Esophagus squamous epithelium (tissue), 5 donors: ENCODE results near the gene ELOVL3. TPM values are rescaled to one million over a fixed set of nuclear protein-coding genes. Genes with fewer than 3 reads are reported as not detected.
"Not testable (repeated sequence)": the region's sequence is repeated elsewhere in the genome, so short reads cannot be mapped to it uniquely, and the experiment has no call there.

Experiments used
- DNase-seq: peaks from one replicate; lab custom pipeline; 2025; lab: John Stamatoyannopoulos, UW
- H3K27ac ChIP-seq, 4 donors: fragments of 200-600 bp; sonication (generic); one replicate each; pipeline ENCODE4 v1.5.1; 2016 to 2019; ENCODE audit warnings: mild to moderate bottlenecking in 1 of 4
- H3K27me3 ChIP-seq, 4 donors: fragments of 200-600 bp; sonication (generic); 1 replicate in 3 of 4; 2 replicates in 1 of 4; pipeline versions ENCODE4 v1.5.1 to v1.6.0; 2017 to 2021; ENCODE audit warnings: antibody characterized with exemption in 1 of 4
- H3K36me3 ChIP-seq, 3 donors: fragments of 200-600 bp; sonication (generic); one replicate each; pipeline ENCODE4 v1.5.1; 2016 to 2019
- H3K4me1 ChIP-seq, 3 donors: fragments of 200-600 bp; sonication (generic); one replicate each; pipeline ENCODE4 v1.5.1; 2017 to 2019
- H3K4me3 ChIP-seq, 4 donors: fragments of 200-600 bp; sonication (generic); 1 replicate in 3 of 4; 2 replicates in 1 of 4; pipeline ENCODE4 v1.5.1; 2016 to 2019; ENCODE audit warnings: mild to moderate bottlenecking in 2 of 4, moderate library complexity in 1 of 4
- H3K9me3 ChIP-seq, 3 donors: fragments of 200-600 bp; sonication (generic); one replicate each; pipeline ENCODE4 v1.5.1; 2016 to 2019
- CTCF ChIP-seq, 6 experiments: fragments of 450-650 bp in 4 of 6; fragments of 200-600 bp in 2 of 6; sonication (generic) in 2 of 6; IDR thresholded peaks; one replicate each; pipeline ENCODE4 v1.5.1; 2016 to 2019; ENCODE audit warnings: antibody characterized with exemption in 6 of 6, mild to moderate bottlenecking in 4 of 6, moderate library complexity in 4 of 6
- POLR2A ChIP-seq, 4 donors: fragments of 450-650 bp; IDR thresholded peaks; one replicate each; pipeline ENCODE4 v1.6.1; 2017; ENCODE audit warnings: antibody characterized with exemption in 4 of 4, mild to moderate bottlenecking in 4 of 4, moderate library complexity in 3 of 4
- WGBS, 2 donors: methylation state at CpG; one replicate each; pipeline ENCODE4 v1.1.5; 2018; 5-methylcytosine and 5-hydroxymethylcytosine counted together
- intact Hi-C: fragments of 100-400 bp; cut with DNase I; formaldehyde crosslinking; loops from one replicate; pipeline ENCODE4 v1.15.0; 2022
- total RNA-seq, 4 donors: library from RNA; depleted of rRNA; stranded (reverse); fragments of >200 nt; gene quantifications; one replicate each; pipeline ENCODE4 v1.1.0, GENCODE V29; 2016
- donor health status: DM: yes; HTN: yes; CAD: no.

The ELOVL3 gene
- total RNA-seq, 4 donors from 2014 or later = not detected

GRCh38 chr10:102188298-102188940 lies 37.7 kb upstream of the ELOVL3 start:
- TF ChIP-seq CTCF (IDR thresholded peaks at IDR 0.05) (no peak), POLR2A (IDR thresholded peaks at IDR 0.05) (no peak)
- intact Hi-C loops = no loop called here
- H3K27ac ChIP-seq = no peak overlapping the region
- 20% methylated on average over 1 of the region's 3 CpGs; no CpG with 5 or more reads in 1 of the 2 donors for WGBS, 2 donors
- no peaks in the 10 kb centered on the region for H3K36me3 ChIP-seq
- no peak for DNase-seq
- no peaks in the 10 kb centered on the region for H3K27me3 ChIP-seq
- peaks cover 0 to 9% (median 8%) of the 10 kb centered on the region in 3 donors for H3K4me1 ChIP-seq
- no peaks in the 10 kb centered on the region for H3K9me3 ChIP-seq
- no peak overlapping the region for H3K4me3 ChIP-seq

GRCh38 chr10:102188941-102189898 lies 36.9 kb upstream of the ELOVL3 start:
- intact Hi-C loops, H3K27me3 ChIP-seq, DNase-seq, H3K36me3 ChIP-seq, H3K4me1 ChIP-seq, H3K9me3 ChIP-seq: not testable (repeated sequence)
- Histone ChIP-seq H3K4me3 (peak overlapping the region in 1 of 4 donors; percentile 37), H3K27ac (peak overlapping the region in 1 of 4 donors; percentile 34)
- whole genome bisulfite sequencing, 2 donors = 48 to 49% methylated on average over 4 to 5 of the region's 7 CpGs

GRCh38 chr10:102191956-102192355 lies 34.1 kb upstream of the ELOVL3 start:
- no peak for DNase-seq
- H3K4me3 ChIP-seq = no peak overlapping the region
- H3K27ac ChIP-seq = no peak overlapping the region
- WGBS, 2 donors = 69 to 81% methylated on average over 7 of the region's 7 CpGs
- no peak for TF ChIP-seq POLR2A (IDR thresholded peaks at IDR 0.05)
- TF ChIP-seq CTCF (IDR thresholded peaks at IDR 0.05) = no peak
- peaks cover 0 to 9% (median 8%) of the 10 kb centered on the region in 3 donors for H3K4me1 ChIP-seq
- intact Hi-C loops = no loop called here
- no peaks in the 10 kb centered on the region for H3K27me3 ChIP-seq
- no peaks in the 10 kb centered on the region for H3K9me3 ChIP-seq
- no peaks in the 10 kb centered on the region for H3K36me3 ChIP-seq

GRCh38 chr10:102195296-102195870 lies 30.7 kb upstream of the ELOVL3 start:
- Histone ChIP-seq H3K9me3 (no peaks in the 10 kb centered on the region), H3K27me3 (no peaks in the 10 kb centered on the region), H3K4me3 (no peak overlapping the region), H3K36me3 (no peaks in the 10 kb centered on the region), H3K4me1 (peaks cover 0 to 9% (median 0%) of the 10 kb centered on the region in 3 donors), H3K27ac (no peak overlapping the region)
- TF ChIP-seq CTCF (IDR thresholded peaks at IDR 0.05) (no peak), POLR2A (IDR thresholded peaks at IDR 0.05) (no peak)
- WGBS, 2 donors = 76 to 81% methylated on average over 6 of the region's 6 CpGs
- intact Hi-C loops = no loop called here
- no peak for DNase-seq

- intact Hi-C loops = no loop called here
- Histone ChIP-seq H3K27ac (no peak overlapping the region), H3K9me3 (no peaks in the 10 kb centered on the region), H3K4me1 (peaks cover 0 to 9% (median 0%) of the 10 kb centered on the region in 3 donors), H3K4me3 (no peak overlapping the region), H3K27me3 (no peaks in the 10 kb centered on the region), H3K36me3 (no peaks in the 10 kb centered on the region)
- no peak for TF ChIP-seq CTCF (IDR thresholded peaks at IDR 0.05)
- no peak for TF ChIP-seq POLR2A (IDR thresholded peaks at IDR 0.05)
- 66 to 67% methylated on average over 2 of the region's 2 CpGs for WGBS, 2 donors
- DNase-seq = no peak
Measured at GRCh38 chr10:102196893-102197292, 29.2 kb upstream of the ELOVL3 start.
